Activated B cell treated with CpG ODN at 0.5 μM for 24 hours (primary cell): Measurements from ENCODE around the gene TGFBI. TPM values are rescaled to one million over a fixed set of nuclear protein-coding genes. Genes with fewer than 3 reads are reported as not detected.

Experiments
- ATAC-seq: fragments of 200-7000 bp; cut with Tn5 transposase; one replicate; pipeline ENCODE4 v1.10.0; 2021; ENCODE audit warnings: low read depth, mild to moderate bottlenecking, moderate library complexity
- CTCF ChIA-PET: fragments of 350-600 bp; sonication (Branson Sonifier 250); formaldehyde crosslinking; loops from one replicate; lab custom pipeline; 2021; ENCODE audit warnings: antibody characterized with exemption; lab: Charles Lee
- POLR2A ChIA-PET: fragments of 350-600 bp; sonication (Branson Sonifier 250); formaldehyde crosslinking; loops from one replicate; lab custom pipeline; 2021; ENCODE audit warnings: antibody characterized with exemption; lab: Charles Lee
- DNase-seq: peaks from one replicate; pipeline ENCODE4 v3.0.0; 2022
- H3K27ac Mint-ChIP-seq: one replicate; pipeline ENCODE4 v1.8.0; 2020; ENCODE audit warnings: mixed read lengths
- H3K27me3 Mint-ChIP-seq: one replicate; pipeline ENCODE4 v1.8.0; 2021; ENCODE audit warnings: mixed read lengths
- H3K36me3 Mint-ChIP-seq: one replicate; pipeline ENCODE4 v1.8.0; 2021; ENCODE audit warnings: low read depth, mixed read lengths
- H3K4me1 Mint-ChIP-seq: one replicate; pipeline ENCODE4 v1.8.0; 2021; ENCODE audit warnings: mixed read lengths
- H3K4me3 Mint-ChIP-seq: one replicate; pipeline ENCODE4 v1.8.0; 2020; ENCODE audit warnings: mild to moderate bottlenecking, mixed read lengths
- H3K9me3 Mint-ChIP-seq: one replicate; pipeline ENCODE4 v1.8.0; 2020; ENCODE audit warnings: mixed read lengths
- CTCF ChIP-seq: fragments of 200-600 bp; IDR thresholded peaks from one replicate; pipeline ENCODE4 v1.8.0; 2022; ENCODE audit warnings: antibody characterized with exemption, mild to moderate bottlenecking
- intact Hi-C: fragments of 100-400 bp; cut with micrococcal nuclease; formaldehyde crosslinking; loops from one replicate; pipeline ENCODE4 v1.15.1; 2024
- total RNA-seq: library from RNA; stranded (reverse); gene quantifications from 2 replicates; pipeline ENCODE4 v1.2.3, GENCODE V29; 2022

Gene TGFBI
- total RNA-seq, 1 donor from 2014 or later = 1.3 TPM

- POLR2A ChIA-PET = no interaction called here
- intact Hi-C loops = no loop called here
- no peak for TF ChIP-seq CTCF
Measured at GRCh38 chr5:136023958-136024541, 4.7 kb upstream of the TGFBI start.

DNA sequence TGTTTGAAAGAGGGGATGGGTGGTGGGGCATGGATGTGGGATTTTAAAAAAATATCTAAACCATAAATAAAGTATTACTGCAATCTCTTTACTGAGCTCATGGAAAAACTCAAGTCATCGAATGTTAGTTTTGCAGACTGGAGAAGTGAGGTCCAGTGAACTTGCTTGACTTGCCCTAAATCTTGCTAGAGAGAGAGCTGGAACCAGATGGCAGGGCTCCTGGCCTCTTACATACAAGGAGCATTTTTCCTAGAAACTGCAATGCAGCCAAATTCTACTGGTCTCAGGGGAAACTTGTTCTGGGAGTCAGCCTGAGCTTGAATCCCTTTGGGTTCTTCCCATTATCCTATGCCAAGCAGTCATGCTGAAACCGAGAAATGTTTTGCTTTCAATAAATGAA lies 2.9 kb upstream of the TGFBI start:
- no peaks in the 10 kb centered on the region for H3K9me3 Mint-ChIP-seq
- no peak overlapping the region for H3K27ac Mint-ChIP-seq
- no peaks in the 10 kb centered on the region for H3K4me1 Mint-ChIP-seq
- peaks cover 33% of the 10 kb centered on the region for H3K27me3 Mint-ChIP-seq
- no peak overlapping the region for H3K4me3 Mint-ChIP-seq
- H3K36me3 Mint-ChIP-seq = no peaks in the 10 kb centered on the region
- POLR2A ChIA-PET = no interaction called here
- no peak for TF ChIP-seq CTCF
- no peak for ATAC-seq
- DNase-seq = no peak
- CTCF ChIA-PET = no interaction called here
- intact Hi-C loops = no loop called here

More at GRCh38 chr5:136023958-136024541, 4.7 kb upstream of the TGFBI start:
- no peak overlapping the region for H3K27ac Mint-ChIP-seq
- CTCF ChIA-PET = no interaction called here
- peaks cover 26% of the 10 kb centered on the region for H3K27me3 Mint-ChIP-seq
- no peaks in the 10 kb centered on the region for H3K36me3 Mint-ChIP-seq
- no peaks in the 10 kb centered on the region for H3K9me3 Mint-ChIP-seq
- no peaks in the 10 kb centered on the region for H3K4me1 Mint-ChIP-seq
- no peak overlapping the region for H3K4me3 Mint-ChIP-seq
- DNase-seq = no peak
- ATAC-seq = no peak

GRCh38 chr5:136026636-136027035 lies 2.2 kb upstream of the TGFBI start:
- H3K27ac Mint-ChIP-seq = no peak overlapping the region

GRCh38 chr5:136027311-136027710 lies 1.5 kb upstream of the TGFBI start:
- Mint-ChIP-seq H3K27ac (no peak overlapping the region), H3K9me3 (no peaks in the 10 kb centered on the region), H3K36me3 (no peaks in the 10 kb centered on the region), H3K4me3 (no peak overlapping the region), H3K27me3 (peaks cover 29% of the 10 kb centered on the region), H3K4me1 (no peaks in the 10 kb centered on the region)
- no peak for ATAC-seq
- no peak for DNase-seq
- ChIA-PET CTCF (no interaction called here), POLR2A (no interaction called here)
- no peak for TF ChIP-seq CTCF
- intact Hi-C loops = no loop called here

More at GRCh38 chr5:136026636-136027035, 2.2 kb upstream of the TGFBI start:
- no peaks in the 10 kb centered on the region for H3K9me3 Mint-ChIP-seq
- intact Hi-C loops = no loop called here
- no peak for DNase-seq
- no peaks in the 10 kb centered on the region for H3K4me1 Mint-ChIP-seq
- TF ChIP-seq CTCF = no peak
- ATAC-seq = no peak
- ChIA-PET POLR2A (no interaction called here), CTCF (no interaction called here)
- peaks cover 33% of the 10 kb centered on the region for H3K27me3 Mint-ChIP-seq
- no peaks in the 10 kb centered on the region for H3K36me3 Mint-ChIP-seq
- H3K4me3 Mint-ChIP-seq = no peak overlapping the region

GRCh38 chr5:136028090-136028489 lies 698 bp upstream of the TGFBI start:
- ATAC-seq (no peak), DNase-seq (no peak)
- Mint-ChIP-seq H3K27me3 (peaks cover 28% of the 10 kb centered on the region), H3K36me3 (no peaks in the 10 kb centered on the region), H3K9me3 (no peaks in the 10 kb centered on the region), H3K27ac (no peak overlapping the region), H3K4me3 (no peak overlapping the region), H3K4me1 (no peaks in the 10 kb centered on the region)
- intact Hi-C loops = no loop called here
- no peak for TF ChIP-seq CTCF
- ChIA-PET CTCF (no interaction called here), POLR2A (no interaction called here)
